Activated T-helper 2 cell treated with anti-CD3 and anti-CD28 coated beads, Interferon-gamma antibody, Interleukin-2, Interleukin-4, amounts not matched to agents 10 μg/mL and 5 μg/mL and 100 μg/mL, durations not matched to agents 14 hours and 24 hours and 36 hours (primary cell): ENCODE data around the gene SPEG. TPM values are rescaled to one million over a fixed set of nuclear protein-coding genes. Genes with fewer than 3 reads are reported as not detected.

Source experiments
- DNase-seq: peaks from one replicate; pipeline ENCODE4 v3.0.0; 2021; ENCODE audit warnings: low spot score
- H3K27ac Mint-ChIP-seq: one replicate; pipeline ENCODE4 v1.8.0; 2021; ENCODE audit warnings: mixed read lengths
- H3K27me3 Mint-ChIP-seq: one replicate; pipeline ENCODE4 v1.8.0; 2021; ENCODE audit warnings: low read depth, mixed read lengths
- H3K36me3 Mint-ChIP-seq: one replicate; pipeline ENCODE4 v1.8.0; 2021; ENCODE audit warnings: low read depth, mixed read lengths
- H3K4me1 Mint-ChIP-seq: one replicate; pipeline ENCODE4 v1.8.0; 2021; ENCODE audit warnings: low read depth, mixed read lengths
- H3K4me3 Mint-ChIP-seq: one replicate; pipeline ENCODE4 v1.8.0; 2021; ENCODE audit warnings: low read depth, mild to moderate bottlenecking, moderate library complexity, mixed read lengths
- H3K9me3 Mint-ChIP-seq: one replicate; pipeline ENCODE4 v1.8.0; 2021; ENCODE audit warnings: mixed read lengths
- intact Hi-C: fragments of 100-400 bp; cut with micrococcal nuclease; formaldehyde crosslinking; loops from one replicate; pipeline ENCODE4 v1.15.1; 2023
- total RNA-seq: library from RNA; stranded (reverse); gene quantifications from 2 replicates; pipeline ENCODE4 v1.2.3, GENCODE V29; 2022

The SPEG gene
- total RNA-seq, 1 donor from 2014 or later: not detected

GRCh38 chr2:219510512-219511135 is 76.0 kb downstream of the SPEG start:
- peaks cover 48% of the 10 kb centered on the region for H3K27me3 Mint-ChIP-seq
- no peak overlapping the region for H3K27ac Mint-ChIP-seq
- peaks cover 5% of the 10 kb centered on the region for H3K36me3 Mint-ChIP-seq
- intact Hi-C loops: no loop called here
- DNase-seq: no peak
- no peaks in the 10 kb centered on the region for H3K9me3 Mint-ChIP-seq
- H3K4me1 Mint-ChIP-seq: peaks cover 6% of the 10 kb centered on the region
- H3K4me3 Mint-ChIP-seq: no peak overlapping the region

DNA sequence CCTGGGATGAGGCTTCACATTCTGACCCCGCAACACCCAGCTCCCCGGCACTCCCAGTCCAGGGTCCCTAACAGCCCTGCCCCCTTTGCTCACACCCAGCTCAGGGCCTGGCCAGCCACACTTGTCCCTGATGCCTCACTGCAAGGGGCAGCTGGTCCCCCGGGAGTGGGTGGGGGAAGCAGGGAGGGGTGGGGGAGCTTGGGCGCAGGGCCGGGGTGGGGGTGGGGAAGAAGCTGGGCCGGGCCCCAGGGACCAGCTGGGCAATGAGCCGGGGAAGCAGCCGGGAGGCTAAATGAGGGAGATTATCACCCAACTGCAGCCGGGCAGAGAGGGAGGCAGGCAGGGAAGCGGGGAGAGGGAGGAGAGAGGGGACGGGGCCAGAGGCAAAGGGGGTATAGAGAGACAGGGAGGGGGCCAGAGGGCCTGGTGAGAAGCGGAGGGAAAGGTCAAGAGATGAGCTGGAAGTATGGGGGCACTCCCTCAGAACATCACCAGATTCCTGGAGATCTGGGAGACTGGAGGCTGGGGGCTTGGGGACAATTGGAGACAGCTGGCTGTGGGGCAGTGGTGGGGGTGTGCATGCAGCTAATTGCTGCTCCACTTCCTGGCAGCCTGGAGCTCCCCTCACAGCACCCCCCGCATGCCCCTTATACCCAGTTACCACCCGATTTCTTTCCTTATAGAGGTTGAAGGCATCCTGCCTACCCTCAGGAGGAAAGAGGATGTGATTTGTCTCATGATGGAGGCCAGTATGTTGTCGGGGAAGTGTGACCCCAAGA is 77.1 kb downstream of the SPEG start:
- H3K4me3 Mint-ChIP-seq: no peak overlapping the region
- peaks cover 58% of the 10 kb centered on the region for H3K27me3 Mint-ChIP-seq
- no peak for DNase-seq
- H3K4me1 Mint-ChIP-seq: peaks cover 6% of the 10 kb centered on the region
- intact Hi-C loops: no loop called here
- no peaks in the 10 kb centered on the region for H3K36me3 Mint-ChIP-seq
- H3K27ac Mint-ChIP-seq: no peak overlapping the region
- H3K9me3 Mint-ChIP-seq: no peaks in the 10 kb centered on the region

- Mint-ChIP-seq H3K4me1 (peaks cover 6% of the 10 kb centered on the region), H3K27ac (no peak overlapping the region), H3K9me3 (no peaks in the 10 kb centered on the region), H3K27me3 (peaks cover 66% of the 10 kb centered on the region), H3K4me3 (no peak overlapping the region), H3K36me3 (no peaks in the 10 kb centered on the region)
- intact Hi-C loops: no loop called here
- no peak for DNase-seq
Observed at GRCh38 chr2:219512524-219513216, 78.0 kb downstream of the SPEG start.

- Mint-ChIP-seq H3K27me3 (peaks cover 72% of the 10 kb centered on the region), H3K36me3 (no peaks in the 10 kb centered on the region), H3K4me3 (no peak overlapping the region)
Observed at GRCh38 chr2:219513787-219514186, 79.1 kb downstream of the SPEG start.

GRCh38 chr2:219514196-219514761 is 79.6 kb downstream of the SPEG start, which contains the start of gene ASIC4:
Gene ASIC4 (plus strand): TSS chr2:219514482. CDS start chr2:219514725, 243 bp downstream.
- Mint-ChIP-seq H3K4me1 (peaks cover 6% of the 10 kb centered on the region), H3K27me3 (peaks cover 74% of the 10 kb centered on the region), H3K9me3 (no peaks in the 10 kb centered on the region), H3K27ac (no peak within 1 kb of the TSS), H3K36me3 (no peaks in the 10 kb centered on the region), H3K4me3 (no peak within 1 kb of the TSS)
- intact Hi-C loops: no loop called here
- no peak for DNase-seq

More at GRCh38 chr2:219513787-219514186, 79.1 kb downstream of the SPEG start:
- no peak for DNase-seq
- H3K27ac Mint-ChIP-seq: no peak overlapping the region
- H3K4me1 Mint-ChIP-seq: peaks cover 6% of the 10 kb centered on the region
- no peaks in the 10 kb centered on the region for H3K9me3 Mint-ChIP-seq
- intact Hi-C loops: no loop called here

GRCh38 chr2:219514836-219515235 is 80.2 kb downstream of the SPEG start:
- Mint-ChIP-seq H3K4me3 (no peak overlapping the region), H3K9me3 (no peaks in the 10 kb centered on the region), H3K4me1 (peaks cover 5% of the 10 kb centered on the region), H3K27ac (no peak overlapping the region), H3K36me3 (no peaks in the 10 kb centered on the region), H3K27me3 (peaks cover 72% of the 10 kb centered on the region)
- intact Hi-C loops: no loop called here
- DNase-seq: no peak

DNA sequence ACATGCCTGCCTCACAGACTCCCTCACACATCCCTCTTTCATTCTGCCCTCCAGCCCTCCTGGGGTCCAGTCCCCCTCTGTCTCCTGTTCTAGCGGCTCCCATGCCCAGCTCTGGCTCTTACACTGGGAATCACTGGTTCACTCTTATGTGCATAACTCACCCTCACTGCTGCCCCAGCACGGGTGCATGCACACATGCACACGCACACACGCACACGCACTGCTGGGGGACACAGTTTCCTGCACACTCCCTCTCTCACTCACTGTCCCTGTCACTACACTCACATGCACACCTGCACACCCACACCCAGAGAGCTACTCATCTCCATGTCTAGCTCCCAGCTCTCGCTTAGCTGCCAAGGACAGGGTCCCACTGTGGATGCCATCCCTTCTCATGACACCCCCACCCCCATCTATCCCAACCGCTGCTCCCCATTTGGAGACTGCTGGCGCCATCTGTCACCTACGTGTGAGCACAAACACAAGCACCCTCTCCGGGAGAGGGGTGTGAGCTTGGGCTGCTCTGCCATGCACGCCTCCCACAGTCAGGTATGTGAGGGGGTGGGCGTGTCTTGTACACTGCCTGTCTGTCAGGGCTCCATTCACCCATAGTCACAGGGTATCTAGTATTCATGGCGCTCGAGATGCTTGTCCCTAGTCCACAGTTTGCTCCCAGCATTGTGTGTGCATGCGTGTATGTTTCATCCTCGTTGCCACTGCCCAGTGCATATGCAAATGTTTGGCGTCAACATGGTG is 81.4 kb downstream of the SPEG start:
- peaks cover 69% of the 10 kb centered on the region for H3K27me3 Mint-ChIP-seq

DNA sequence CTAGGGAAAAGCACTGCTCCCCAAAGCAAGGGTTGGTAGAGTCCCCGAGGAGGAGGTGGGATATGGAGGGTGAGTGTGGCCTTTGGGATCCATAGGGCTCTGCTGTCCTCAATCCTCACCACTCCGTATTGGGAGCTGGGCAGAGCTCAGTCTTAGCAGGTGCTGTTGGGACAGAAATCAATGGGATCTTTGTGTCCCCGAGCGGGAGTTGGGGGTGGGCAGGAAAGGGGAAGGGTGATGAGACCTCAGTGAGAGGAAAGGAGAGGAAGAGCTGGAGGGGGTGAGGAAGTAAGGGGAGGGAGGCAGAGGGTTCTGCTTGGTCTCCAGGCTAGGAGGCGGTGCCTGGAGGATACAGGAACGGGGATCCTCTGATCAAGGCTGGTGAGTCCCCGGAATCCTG is 82.2 kb downstream of the SPEG start:
- H3K27ac Mint-ChIP-seq: no peak overlapping the region
- no peaks in the 10 kb centered on the region for H3K36me3 Mint-ChIP-seq
- no peak overlapping the region for H3K4me3 Mint-ChIP-seq
- no peaks in the 10 kb centered on the region for H3K4me1 Mint-ChIP-seq
- H3K9me3 Mint-ChIP-seq: no peaks in the 10 kb centered on the region
- no peak for DNase-seq
- intact Hi-C loops: no loop called here
- H3K27me3 Mint-ChIP-seq: peaks cover 70% of the 10 kb centered on the region

More for the DNA sequence above, 81.4 kb downstream of the SPEG start:
- Mint-ChIP-seq H3K9me3 (no peaks in the 10 kb centered on the region), H3K36me3 (no peaks in the 10 kb centered on the region), H3K27ac (no peak overlapping the region), H3K4me1 (no peaks in the 10 kb centered on the region), H3K4me3 (no peak overlapping the region)
- intact Hi-C loops: no loop called here
- DNase-seq: no peak

- no peak overlapping the region for H3K4me3 Mint-ChIP-seq
- H3K27me3 Mint-ChIP-seq: peaks cover 65% of the 10 kb centered on the region
- H3K9me3 Mint-ChIP-seq: no peaks in the 10 kb centered on the region
- intact Hi-C loops: no loop called here
- no peaks in the 10 kb centered on the region for H3K36me3 Mint-ChIP-seq
- no peak overlapping the region for H3K27ac Mint-ChIP-seq
- H3K4me1 Mint-ChIP-seq: peaks cover 2% of the 10 kb centered on the region
- no peak for DNase-seq
Observed at GRCh38 chr2:219517954-219518778, 83.5 kb downstream of the SPEG start.

DNA sequence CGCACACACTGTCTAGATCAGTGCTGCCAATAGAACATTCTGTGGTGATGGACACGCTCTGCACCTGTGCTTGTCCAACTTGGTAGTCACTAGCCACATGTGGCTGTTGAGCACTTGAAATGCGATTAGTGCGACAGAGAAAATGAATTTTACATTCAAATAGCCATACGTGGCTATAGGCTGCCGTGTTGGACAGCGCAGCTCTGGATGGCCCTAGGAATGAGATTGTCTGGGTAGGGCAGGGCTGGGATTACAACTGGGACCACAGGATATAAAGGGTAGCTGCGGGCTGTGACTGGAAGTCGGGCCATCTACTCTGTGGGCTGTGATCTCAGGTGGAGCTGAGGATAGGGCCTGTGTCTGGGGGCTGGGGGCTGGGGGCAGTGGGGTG is 84.9 kb downstream of the SPEG start:
- H3K36me3 Mint-ChIP-seq: no peaks in the 10 kb centered on the region
- H3K27ac Mint-ChIP-seq: no peak overlapping the region
- intact Hi-C loops: no loop called here

GRCh38 chr2:219520079-219520478 is 85.4 kb downstream of the SPEG start:
- Mint-ChIP-seq H3K9me3 (no peaks in the 10 kb centered on the region), H3K4me3 (no peak overlapping the region), H3K27ac (no peak overlapping the region), H3K27me3 (peaks cover 71% of the 10 kb centered on the region), H3K36me3 (no peaks in the 10 kb centered on the region), H3K4me1 (peaks cover 2% of the 10 kb centered on the region)
- DNase-seq: no peak
- intact Hi-C loops: no loop called here

More for the DNA sequence above, 84.9 kb downstream of the SPEG start:
- DNase-seq: no peak
- Mint-ChIP-seq H3K4me3 (no peak overlapping the region), H3K27me3 (peaks cover 67% of the 10 kb centered on the region), H3K9me3 (no peaks in the 10 kb centered on the region), H3K4me1 (peaks cover 2% of the 10 kb centered on the region)
